GM12864 (cell line): ENCODE results near the gene MAP2K6.

ENCODE experiments used
- DNase-seq: peaks from one replicate; pipeline ENCODE4 v3.0.0-alpha.2; 2011; ENCODE audit warnings: low read depth
- H3K4me3 ChIP-seq: 2 replicates; pipeline ENCODE4 v1.5.1; 2011; ENCODE audit warnings: mild to moderate bottlenecking, low read depth, low read length, control low read depth
- CTCF ChIP-seq: IDR thresholded peaks from 2 replicates; pipeline ENCODE4 v1.5.1; 2011; ENCODE audit warnings: low read depth, mild to moderate bottlenecking, moderate library complexity, low read length, control low read depth, inconsistent platforms; ENCODE audit errors: missing control alignments

MAP2K6 gene

GRCh38 chr17:69524854-69525253 is 110.4 kb downstream of the MAP2K6 start:
- DNase-seq: no peak
- H3K4me3 ChIP-seq: no peak overlapping the region
- TF ChIP-seq CTCF: no peak

GRCh38 chr17:69525920-69526841 is 111.7 kb downstream of the MAP2K6 start:
- no peak overlapping the region for H3K4me3 ChIP-seq
- TF ChIP-seq CTCF: peak; percentile 85
- peak; percentile 31 for DNase-seq

GRCh38 chr17:69528035-69528434 is 113.5 kb downstream of the MAP2K6 start:
- no peak for DNase-seq
- TF ChIP-seq CTCF: no peak

GRCh38 chr17:69533481-69534234 is 119.2 kb downstream of the MAP2K6 start:
- DNase-seq: no peak
- no peak overlapping the region for H3K4me3 ChIP-seq
- TF ChIP-seq CTCF: no peak

More at GRCh38 chr17:69528035-69528434, 113.5 kb downstream of the MAP2K6 start:
- H3K4me3 ChIP-seq: no peak overlapping the region

- no peak for DNase-seq
- TF ChIP-seq CTCF: no peak
- no peak overlapping the region for H3K4me3 ChIP-seq
Measured at GRCh38 chr17:69534235-69534621, 119.7 kb downstream of the MAP2K6 start.

GRCh38 chr17:69535016-69535570 is 120.6 kb downstream of the MAP2K6 start:
- no peak for TF ChIP-seq CTCF
- H3K4me3 ChIP-seq: no peak overlapping the region
- no peak for DNase-seq
